Naive thymus-derived CD4-positive, alpha-beta T cell (primary cell): ENCODE results near the gene MCCD1. TPM values are rescaled to one million over a fixed set of nuclear protein-coding genes. Genes with fewer than 3 reads are reported as not detected.

ENCODE experiments used
- ATAC-seq: fragments of 150-1000 bp; cut with Tn5 transposase; 2 replicates; pipeline ENCODE4 v1.10.0; 2021; ENCODE audit warnings: mild to moderate bottlenecking, moderate library complexity
- CTCF ChIA-PET: fragments of 350-600 bp; sonication (Branson Sonifier 250); formaldehyde crosslinking; loops from one replicate; lab custom pipeline; 2021; ENCODE audit warnings: antibody characterized with exemption; lab: Charles Lee
- POLR2A ChIA-PET: fragments of 350-600 bp; sonication (Branson Sonifier 250); formaldehyde crosslinking; loops from one replicate; lab custom pipeline; 2021; ENCODE audit warnings: antibody characterized with exemption, inconsistent platforms; lab: Charles Lee
- DNase-seq, 9 donors: peaks; one replicate each; pipeline versions ENCODE4 v3.0.0 to v3.0.0-alpha.2; 2020 to 2022; ENCODE audit warnings: mixed read lengths in 1 of 9
- H3K27ac ChIP-seq: one replicate; pipeline ENCODE4 v1.7.0; 2013; ENCODE audit warnings: mild to moderate bottlenecking, low read depth, low read length, moderate library complexity
- H3K27me3 ChIP-seq, 2 donors: one replicate each; pipeline ENCODE4 v1.7.0; 2013; ENCODE audit warnings: low read length in 2 of 2, mild to moderate bottlenecking in 2 of 2, moderate library complexity in 2 of 2; ENCODE audit not compliant: control insufficient read depth in 2 of 2, insufficient read depth in 2 of 2
- H3K36me3 ChIP-seq, 3 experiments: 1 replicate in 2 of 3; 2 replicates in 1 of 3; pipeline ENCODE4 v1.7.0; 2013; ENCODE audit warnings: low read length in 3 of 3, mild to moderate bottlenecking in 3 of 3, moderate library complexity in 1 of 3; ENCODE audit not compliant: insufficient read depth in 3 of 3, control insufficient read depth in 2 of 3
- H3K4me1 ChIP-seq, 2 donors: one replicate each; pipeline ENCODE4 v1.7.0; 2013; ENCODE audit warnings: low read length in 2 of 2, mild to moderate bottlenecking in 2 of 2, moderate library complexity in 1 of 2; ENCODE audit not compliant: control insufficient read depth in 2 of 2, insufficient read depth in 2 of 2
- H3K4me3 ChIP-seq: 2 replicates; pipeline ENCODE4 v1.7.0; 2013; ENCODE audit warnings: mild to moderate bottlenecking, low read length
- H3K9me3 ChIP-seq, 3 experiments: 1 replicate in 2 of 3; 2 replicates in 1 of 3; pipeline ENCODE4 v1.7.0; 2013; ENCODE audit warnings: low read length in 3 of 3; ENCODE audit not compliant: control insufficient read depth in 2 of 3
- H3K27ac Mint-ChIP-seq, 9 donors: one replicate each; pipeline ENCODE4 v1.8.0; 2020 to 2022; ENCODE audit warnings: mixed read lengths in 9 of 9, mild to moderate bottlenecking in 8 of 9, moderate library complexity in 5 of 9, inconsistent platforms in 2 of 9
- H3K27me3 Mint-ChIP-seq, 5 donors: one replicate each; pipeline ENCODE4 v1.8.0; 2021 to 2022; ENCODE audit warnings: mixed read lengths in 5 of 5, mild to moderate bottlenecking in 1 of 5
- H3K36me3 Mint-ChIP-seq, 5 donors: one replicate each; pipeline ENCODE4 v1.8.0; 2020 to 2022; ENCODE audit warnings: mixed read lengths in 5 of 5, mild to moderate bottlenecking in 3 of 5, inconsistent platforms in 1 of 5
- H3K4me1 Mint-ChIP-seq, 7 donors: one replicate each; pipeline ENCODE4 v1.8.0; 2020 to 2022; ENCODE audit warnings: mixed read lengths in 7 of 7, mild to moderate bottlenecking in 3 of 7, inconsistent platforms in 1 of 7
- H3K4me3 Mint-ChIP-seq, 10 donors: one replicate each; pipeline ENCODE4 v1.8.0; 2020 to 2022; ENCODE audit warnings: mild to moderate bottlenecking in 10 of 10, mixed read lengths in 10 of 10, moderate library complexity in 6 of 10, inconsistent platforms in 2 of 10
- H3K9me3 Mint-ChIP-seq, 11 donors: one replicate each; pipeline ENCODE4 v1.8.0; 2020 to 2022; ENCODE audit warnings: mixed read lengths in 11 of 11, mild to moderate bottlenecking in 4 of 11, inconsistent platforms in 1 of 11, moderate library complexity in 1 of 11
- intact Hi-C, 2 donors: fragments of 100-400 bp; cut with micrococcal nuclease; formaldehyde crosslinking; loops; one replicate each; pipeline ENCODE4 v1.15.1; 2023
- polyA plus RNA-seq, 2 donors: library from polyadenylated mRNA; unstranded; fragments of 300-500 nt; fragmentation: Illumina TruSeq; gene quantifications; one replicate each; pipeline ENCODE4 v1.2.3, GENCODE V29; 2021
- total RNA-seq, 6 experiments: library from RNA in 5 of 6; stranded (reverse) in 5 of 6; gene quantifications; 1 replicate in 5 of 6; 2 replicates in 1 of 6; pipeline ENCODE4 v1.2.3 and lab custom pipeline; 2021 to 2026

MCCD1 gene
- total and polyA plus RNA-seq, 7 experiments from 2014 or later: not detected

- Mint-ChIP-seq H3K4me3 (peak overlapping the region in 2 of 10 donors; percentile 97 to 99), H3K9me3 (peaks cover 0 to 7% (median 0%) of the 10 kb centered on the region in 11 donors), H3K27ac (peak overlapping the region in 2 of 9 donors; percentile 100), H3K27me3 (no peaks in the 10 kb centered on the region), H3K4me1 (peaks cover 44 to 72% (median 57%) of the 10 kb centered on the region in 7 donors), H3K36me3 (peaks cover 20 to 23% (median 21%) of the 10 kb centered on the region in 5 donors)
- Histone ChIP-seq H3K4me3 (no peak overlapping the region), H3K36me3 (peaks cover 4 to 18% (median 17%) of the 10 kb centered on the region in 3 experiments), H3K9me3 (no peaks in the 10 kb centered on the region), H3K27me3 (no peaks in the 10 kb centered on the region), H3K4me1 (peaks cover 45 to 49% of the 10 kb centered on the region in 2 donors), H3K27ac (peak overlapping the region; percentile 97)
- CTCF ChIA-PET: interaction anchor here (1.1 to 11.6 kb wide), 4 partner anchors 32 to 53 kb away, joined by 3 to 501 read pairs (median 6); partner anchors contain the start of genes NCR3 and TNF
- ATAC-seq (no peak), DNase-seq (no peak)
- intact Hi-C loops: loop anchor here (5.0 to 10.0 kb wide), 2 partner anchors 141 to 161 kb away; partner anchors contain the start of genes ABHD16A (in 1 of the 2), LY6G6F (in 1 of the 2) and MICA (in 1 of the 2)
- POLR2A ChIA-PET: interaction anchor here (0.6 to 53.8 kb wide), 3 partner anchors 13 to 52 kb away, joined by 3 to 3078 read pairs (median 7); partner anchors contain the start of genes AIF1, LST1, LTA and LTB
Measured at GRCh38 chr6:31543639-31544038, 14.9 kb downstream of the MCCD1 start.

GRCh38 chr6:31544676-31545075, 15.9 kb downstream of the MCCD1 start:
- H3K36me3 Mint-ChIP-seq: peaks cover 10 to 14% (median 13%) of the 10 kb centered on the region in 5 donors
- peaks cover 35 to 39% of the 10 kb centered on the region in 2 donors for H3K4me1 ChIP-seq
- intact Hi-C loops: loop anchor here (5.0 to 10.0 kb wide), 2 partner anchors 142 to 160 kb away; partner anchors contain the start of genes ABHD16A (in 1 of the 2), LY6G6F (in 1 of the 2) and MICA (in 1 of the 2)
- no peak overlapping the region for H3K4me3 ChIP-seq
- no peaks in the 10 kb centered on the region for H3K9me3 ChIP-seq
- H3K4me3 Mint-ChIP-seq: peak overlapping the region in 1 of 10 donors; percentile 39
- H3K36me3 ChIP-seq: peaks cover 0 to 8% (median 7%) of the 10 kb centered on the region in 3 experiments
- no peaks in the 10 kb centered on the region for H3K27me3 ChIP-seq
- peak overlapping the region in 2 of 9 donors; percentile 1 to 4 for H3K27ac Mint-ChIP-seq
- ChIA-PET CTCF (interaction anchor here (11.6 to 13.5 kb wide), 2 partner anchors 36 to 52 kb away, joined by 298 to 501 read pairs; partner anchors contain the start of genes LST1, LTB, NCR3 and TNF), POLR2A (interaction anchor here (53.8 kb wide), 1 partner anchor 51 kb away, joined by 3078 read pairs; the partner anchor contains the start of genes AIF1, LST1, LTA and LTB)
- ATAC-seq (no peak), DNase-seq (no peak)
- H3K27ac ChIP-seq: no peak overlapping the region
- H3K9me3 Mint-ChIP-seq: peaks cover 0 to 7% (median 0%) of the 10 kb centered on the region in 11 donors
- no peaks in the 10 kb centered on the region for H3K27me3 Mint-ChIP-seq
- peaks cover 34 to 70% (median 53%) of the 10 kb centered on the region in 7 donors for H3K4me1 Mint-ChIP-seq

- ChIA-PET POLR2A (interaction anchor here (0.8 to 53.8 kb wide), 3 partner anchors 14 to 339 kb away, joined by 3 to 3078 read pairs (median 3); partner anchors contain the start of genes AIF1, LST1, LTA and LTB), CTCF (interaction anchor here (0.6 to 13.5 kb wide), 3 partner anchors 35 to 136 kb away, joined by 3 to 501 read pairs (median 298); partner anchors contain the start of genes LST1, LTB, LY6G5C and NCR3)
- peaks cover 3 to 8% (median 7%) of the 10 kb centered on the region in 5 donors for H3K36me3 Mint-ChIP-seq
- peaks cover 28 to 64% (median 50%) of the 10 kb centered on the region in 7 donors for H3K4me1 Mint-ChIP-seq
- Histone ChIP-seq H3K36me3 (peaks cover 0 to 2% (median 1%) of the 10 kb centered on the region in 3 experiments), H3K4me3 (no peak overlapping the region), H3K9me3 (no peaks in the 10 kb centered on the region), H3K4me1 (peaks cover 29 to 33% of the 10 kb centered on the region in 2 donors), H3K27me3 (no peaks in the 10 kb centered on the region), H3K27ac (no peak overlapping the region)
- no peaks in the 10 kb centered on the region for H3K27me3 Mint-ChIP-seq
- ATAC-seq (no peak), DNase-seq (no peak)
- intact Hi-C loops: loop anchor here in 1 of 2 donors (10.0 kb wide), 1 partner anchor 160 kb away; the partner anchor contains the start of genes ABHD16A and LY6G6F
- peak overlapping the region in 3 of 10 donors; percentile 43 to 62 (median 46) for H3K4me3 Mint-ChIP-seq
- peak overlapping the region in 4 of 9 donors; percentile 1 to 84 (median 38) for H3K27ac Mint-ChIP-seq
- peaks cover 0 to 7% (median 0%) of the 10 kb centered on the region in 11 donors for H3K9me3 Mint-ChIP-seq
Measured at GRCh38 chr6:31545291-31545690, 16.5 kb downstream of the MCCD1 start.

- no peaks in the 10 kb centered on the region for H3K27me3 Mint-ChIP-seq
- POLR2A ChIA-PET: interaction anchor here (0.9 to 53.8 kb wide), 4 partner anchors 12 to 150 kb away, joined by 3 to 3078 read pairs (median 6); partner anchors contain the start of genes AIF1, LST1, LTA and LTB
- H3K4me3 ChIP-seq: peak within 1 kb of the TSS; percentile 68
- peaks cover 23 to 31% of the 10 kb centered on the region in 2 donors for H3K4me1 ChIP-seq
- H3K9me3 ChIP-seq: no peaks in the 10 kb centered on the region
- H3K9me3 Mint-ChIP-seq: peaks cover 0 to 7% (median 0%) of the 10 kb centered on the region in 11 donors
- H3K36me3 ChIP-seq: no peaks in the 10 kb centered on the region
- H3K36me3 Mint-ChIP-seq: peaks cover 0 to 3% (median 0%) of the 10 kb centered on the region in 5 donors
- DNase-seq: peak; percentile 68 to 88 (median 80)
- H3K27ac ChIP-seq: peak within 1 kb of the TSS; percentile 89
- H3K4me3 Mint-ChIP-seq: peak within 1 kb of the TSS; percentile 81 to 97 (median 91)
- H3K27me3 ChIP-seq: no peaks in the 10 kb centered on the region
- H3K27ac Mint-ChIP-seq: peak within 1 kb of the TSS; percentile 78 to 98 (median 95)
- CTCF ChIA-PET: interaction anchor here (0.5 to 13.5 kb wide), 8 partner anchors 11 to 287 kb away, joined by 3 to 501 read pairs (median 4); partner anchors contain the start of genes LST1, LTB, NCR3 and TNF
- peak; percentile 73 for ATAC-seq
- intact Hi-C loops: loop anchor here (1.0 to 10.0 kb wide), 8 partner anchors 52 to 412 kb away; partner anchors contain the start of genes ABHD16A (in 1 of the 2), EHMT2 (in 1 of the 2), LY6G6F (in 1 of the 2) and NELFE (in 1 of the 2)
- peaks cover 22 to 59% (median 47%) of the 10 kb centered on the region in 7 donors for H3K4me1 Mint-ChIP-seq
Measured at GRCh38 chr6:31546339-31546957, 17.7 kb downstream of the MCCD1 start, which contains the start of gene ATP6V1G2. ATP6V1G2 (minus strand) TSS chr6:31546608; CDS start chr6:31546559, 49 bp downstream.

GRCh38 chr6:31546958-31547726, 18.4 kb downstream of the MCCD1 start, which contains the start of gene NFKBIL1:
NFKBIL1 (plus strand) TSS chr6:31547608; CDS start chr6:31547695, 87 bp downstream.
- Histone ChIP-seq H3K27me3 (no peaks in the 10 kb centered on the region), H3K36me3 (no peaks in the 10 kb centered on the region), H3K4me3 (peak within 1 kb of the TSS; percentile 68), H3K9me3 (no peaks in the 10 kb centered on the region), H3K4me1 (peaks cover 22 to 31% of the 10 kb centered on the region in 2 donors), H3K27ac (peak within 1 kb of the TSS; percentile 89)
- CTCF ChIA-PET: interaction anchor here (0.7 to 13.5 kb wide), 5 partner anchors 13 to 286 kb away, joined by 3 to 501 read pairs (median 4); partner anchors contain the start of genes LST1, LTB, NCR3 and TNF
- peak; percentile 53 to 90 (median 84) for DNase-seq
- H3K9me3 Mint-ChIP-seq: peaks cover 0 to 1% (median 0%) of the 10 kb centered on the region in 11 donors
- H3K4me1 Mint-ChIP-seq: peaks cover 22 to 57% (median 48%) of the 10 kb centered on the region in 7 donors
- POLR2A ChIA-PET: interaction anchor here (0.6 to 53.8 kb wide), 8 partner anchors 10 to 1425 kb away, joined by 3 to 3078 read pairs (median 5); partner anchors contain the start of genes AIF1, LSM2, LST1 and LTA
- intact Hi-C loops: loop anchor here (1.0 to 10.0 kb wide), 16 partner anchors 25 to 412 kb away; partner anchors contain the start of genes BAG6 (in 2 of the 2), PRRC2A (in 2 of the 2), ABHD16A (in 1 of the 2) and EHMT2 (in 1 of the 2)
- peaks cover 0 to 3% (median 0%) of the 10 kb centered on the region in 5 donors for H3K36me3 Mint-ChIP-seq
- H3K27ac Mint-ChIP-seq: peak within 1 kb of the TSS; percentile 78 to 98 (median 95)
- no peaks in the 10 kb centered on the region for H3K27me3 Mint-ChIP-seq
- peak within 1 kb of the TSS; percentile 81 to 97 (median 91) for H3K4me3 Mint-ChIP-seq
- peak; percentile 91 for ATAC-seq
